HG02798 (cell line): ENCODE data around the gene PPP2R3A.
"Not testable (repeated sequence)": the region's sequence is repeated elsewhere in the genome, so short reads cannot be mapped to it uniquely, and the experiment has no call there.

ENCODE experiments used
- ATAC-seq: cut with Tn5 transposase; IDR thresholded peaks from one replicate; pipeline ENCODE4 v1.9.1; 2021; ENCODE audit warnings: mild to moderate bottlenecking; ENCODE audit not compliant: unreplicated experiment, poor library complexity

PPP2R3A gene

DNA sequence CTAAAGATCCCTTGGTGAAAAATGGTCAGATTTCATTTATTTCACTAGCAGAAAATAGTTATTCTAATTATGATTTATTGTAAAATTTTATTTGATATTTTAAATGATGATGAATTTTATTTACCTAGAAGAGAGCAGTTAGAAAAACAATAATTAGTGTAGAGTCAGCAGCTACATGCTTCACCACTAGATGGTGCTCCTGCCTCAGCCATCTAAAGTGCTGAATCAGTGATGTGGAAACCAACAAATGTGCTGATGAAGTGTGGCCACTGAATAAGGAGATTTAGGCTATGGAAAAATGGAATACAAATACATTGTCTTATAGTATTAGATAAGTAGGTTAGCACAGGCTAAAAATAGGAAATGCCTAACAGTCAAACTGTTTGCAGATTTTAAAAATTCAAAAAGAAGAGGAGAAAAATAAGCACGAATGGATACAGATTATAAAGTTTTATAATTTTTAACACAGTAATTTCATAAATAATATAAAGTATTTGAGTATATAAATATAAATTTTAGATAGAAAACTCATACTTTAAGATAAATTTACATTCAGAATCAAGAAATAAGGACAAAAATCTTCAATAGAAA, 109.8 kb downstream of the PPP2R3A start:
- no peak for ATAC-seq

DNA sequence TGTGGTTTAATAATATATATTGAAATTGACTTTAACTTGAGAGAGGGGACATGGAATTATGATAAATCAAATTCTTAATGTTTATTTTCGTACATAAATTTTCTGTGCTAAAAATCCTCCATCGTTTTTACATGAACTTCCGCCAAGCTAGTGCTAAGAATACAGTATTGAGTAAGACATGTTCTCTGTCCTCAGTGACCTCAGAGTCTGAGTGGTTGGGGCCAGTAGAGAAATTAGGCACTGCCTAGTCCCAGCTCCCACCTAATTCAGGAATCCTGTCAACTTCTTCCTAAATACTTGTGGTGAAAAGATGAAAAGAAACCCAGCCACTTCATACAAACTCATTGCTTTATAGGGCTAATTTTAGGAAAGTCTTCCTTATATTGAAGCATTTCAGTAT, 110.3 kb downstream of the PPP2R3A start:
- no peak for ATAC-seq

DNA sequence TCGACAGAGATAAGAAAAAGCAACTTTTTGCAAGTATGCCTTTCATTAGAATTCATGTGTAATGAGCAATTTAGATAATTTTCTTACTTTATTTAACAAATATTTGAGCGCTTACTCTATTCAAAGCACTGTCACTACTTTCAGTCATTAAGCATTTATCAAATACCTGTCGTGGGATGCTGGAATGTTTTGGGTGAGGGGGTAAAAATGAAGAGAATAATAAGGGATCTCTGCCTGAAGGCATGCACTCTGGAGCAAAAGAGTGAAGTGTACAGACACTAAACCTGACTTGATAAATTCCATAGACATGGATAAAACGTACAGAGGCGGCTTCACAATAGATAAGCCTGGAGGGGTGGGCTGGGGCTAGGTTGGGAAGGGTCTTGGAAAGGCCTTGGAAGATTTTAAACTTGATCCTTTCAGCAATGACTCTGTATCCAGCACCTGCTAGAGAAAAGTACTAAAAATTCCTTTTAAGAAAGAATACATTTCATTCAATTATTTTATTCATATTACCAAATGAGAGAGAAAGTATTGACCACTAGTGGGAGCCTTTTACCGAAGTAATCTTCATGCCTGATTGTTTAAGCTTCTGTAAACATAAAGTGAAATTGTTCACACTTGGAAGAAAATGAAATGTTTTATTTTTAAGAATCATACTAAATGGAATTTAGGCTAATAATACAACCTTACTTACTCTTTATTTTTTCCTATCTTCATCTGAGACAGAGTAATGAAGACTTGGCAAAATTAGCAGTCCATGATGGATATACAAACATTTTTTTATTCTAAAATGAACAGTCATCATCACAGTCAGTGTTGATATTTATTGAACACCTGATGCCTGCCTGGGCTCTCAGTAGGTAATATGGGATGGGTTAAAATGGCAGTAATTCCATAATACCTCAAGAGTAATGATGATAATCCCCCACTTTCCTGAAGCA, 113.2 kb downstream of the PPP2R3A start:
- ATAC-seq, result no peak

DNA sequence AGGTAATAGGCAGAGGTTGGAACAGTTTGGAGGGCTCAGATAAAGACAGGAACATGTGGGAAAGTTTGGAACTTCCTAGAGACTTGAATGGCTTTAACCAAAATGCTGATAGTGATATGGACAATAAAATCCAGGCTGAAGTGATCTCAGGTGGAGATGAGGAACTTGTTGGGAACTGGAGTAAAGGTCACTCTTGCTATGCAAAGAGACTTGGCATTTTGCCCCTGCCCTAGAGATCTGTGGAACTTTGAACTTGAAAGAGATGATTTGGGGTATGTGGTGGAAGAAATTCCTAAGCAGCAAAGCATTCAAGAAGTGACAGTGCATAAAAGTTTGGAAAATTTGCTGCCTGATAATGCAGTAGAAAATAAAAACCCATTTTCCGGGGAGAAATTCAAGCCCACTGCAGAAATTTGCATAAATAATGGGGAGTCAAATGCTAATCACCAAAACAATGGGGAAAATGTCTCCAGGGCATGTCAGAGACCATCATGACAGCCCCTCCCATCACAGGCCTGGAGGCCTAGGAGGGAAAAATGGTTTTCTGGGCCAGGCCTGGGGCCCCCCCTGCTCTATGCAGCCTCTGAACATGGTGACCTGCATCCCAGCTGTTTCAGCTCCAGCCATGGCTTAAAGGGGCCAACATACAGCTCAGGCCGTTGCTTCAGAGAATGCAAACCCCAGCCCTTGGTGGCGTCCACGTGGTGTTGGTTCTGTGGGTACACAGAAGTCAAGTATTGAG, 118.3 kb downstream of the PPP2R3A start:
- not testable (repeated sequence) for ATAC-seq

DNA sequence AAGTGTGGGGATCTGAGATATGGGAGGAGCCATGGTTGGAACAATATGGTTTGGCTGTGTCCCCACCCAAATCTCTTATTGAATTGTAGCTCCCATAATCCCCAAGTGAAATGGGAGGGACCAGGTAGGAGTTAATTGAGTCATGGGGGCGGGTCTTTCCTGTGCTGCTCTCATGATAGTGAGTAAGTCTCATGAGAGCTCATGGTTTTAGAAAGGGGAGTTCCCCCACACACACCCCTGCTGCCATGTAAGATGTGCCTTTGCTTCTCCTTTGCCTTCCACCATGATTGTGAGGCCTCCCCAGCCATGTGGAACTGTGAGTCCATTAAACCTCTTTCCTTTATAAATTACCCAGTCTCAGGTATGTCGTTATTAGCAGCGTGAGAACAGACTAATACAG, 119.5 kb downstream of the PPP2R3A start:
- ATAC-seq, result not testable (repeated sequence)

DNA sequence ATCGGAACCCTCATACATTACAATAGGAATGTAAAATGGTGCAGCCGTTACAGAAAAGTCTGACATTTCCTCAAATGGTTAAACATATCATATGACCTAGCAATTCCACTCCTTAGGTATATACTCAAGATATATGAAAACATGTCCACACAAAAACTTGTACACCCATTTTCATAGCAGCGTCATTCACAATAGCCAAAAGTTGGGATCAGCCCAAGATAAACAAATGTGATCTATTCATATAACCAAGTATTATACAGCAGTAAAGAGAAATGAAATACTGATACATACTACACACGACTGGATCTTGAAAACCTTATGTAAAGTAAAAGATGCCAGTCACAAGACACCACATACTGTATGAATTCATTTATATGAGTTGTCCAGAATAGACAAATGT, 128.2 kb downstream of the PPP2R3A start:
- ATAC-seq, result no peak

DNA sequence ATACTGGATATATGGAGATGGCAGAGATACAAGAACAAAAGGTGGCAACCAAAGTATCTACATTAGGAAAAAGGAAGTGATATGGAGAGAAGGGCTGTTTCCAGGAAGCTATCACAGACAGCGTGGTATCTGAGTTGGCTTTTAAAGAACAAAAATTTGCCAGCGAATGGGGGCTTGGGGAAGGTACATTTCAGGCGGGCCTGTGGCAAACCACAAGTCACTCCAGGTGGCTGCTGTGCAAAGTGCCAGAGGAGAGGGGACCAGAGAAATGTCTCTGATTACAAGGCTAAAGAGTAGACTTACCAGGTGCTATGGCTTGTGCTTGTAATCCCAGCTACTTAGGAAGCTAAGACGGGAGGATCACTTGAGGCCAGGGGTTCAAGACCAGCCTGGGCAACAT, 139.5 kb downstream of the PPP2R3A start:
- no peak for ATAC-seq

DNA sequence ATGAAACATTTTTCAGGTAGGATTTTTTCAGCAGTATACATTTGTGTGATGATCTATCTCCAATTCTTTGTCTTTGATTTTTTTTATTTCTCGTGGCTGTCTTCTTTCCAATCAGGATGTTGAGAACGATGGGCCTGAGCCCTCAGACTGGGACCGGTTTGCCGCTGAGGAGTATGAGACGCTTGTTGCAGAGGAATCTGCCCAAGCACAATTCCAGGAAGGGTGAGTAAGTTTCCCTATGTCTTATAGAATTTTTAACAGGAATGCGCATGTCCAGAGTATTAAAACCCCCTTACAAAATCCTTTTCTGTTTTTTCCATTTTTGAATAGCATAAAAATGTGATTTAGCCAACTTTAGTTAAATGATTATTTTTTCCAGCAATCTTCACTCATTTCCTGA, 140.6 kb downstream of the PPP2R3A start:
- ATAC-seq, result no peak

DNA sequence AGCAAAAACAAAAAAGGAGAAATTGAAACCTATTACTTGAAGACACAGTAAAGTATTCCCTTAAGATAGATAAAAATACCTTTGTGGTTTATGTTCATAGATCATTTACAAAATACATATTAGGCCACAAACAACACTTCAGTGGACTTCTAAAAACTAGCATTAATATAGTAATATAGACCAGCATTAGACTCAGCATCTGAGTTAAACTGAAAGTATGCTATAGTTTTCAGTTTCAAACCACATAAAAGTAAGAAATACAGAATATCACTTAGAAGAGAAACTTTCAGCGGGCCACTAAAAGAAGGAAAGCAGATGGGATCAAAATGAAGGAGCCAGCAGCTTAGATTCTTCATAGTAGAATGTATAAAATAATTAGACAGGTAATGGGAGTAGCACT, 144.0 kb downstream of the PPP2R3A start:
- peak; percentile 93 for ATAC-seq

DNA sequence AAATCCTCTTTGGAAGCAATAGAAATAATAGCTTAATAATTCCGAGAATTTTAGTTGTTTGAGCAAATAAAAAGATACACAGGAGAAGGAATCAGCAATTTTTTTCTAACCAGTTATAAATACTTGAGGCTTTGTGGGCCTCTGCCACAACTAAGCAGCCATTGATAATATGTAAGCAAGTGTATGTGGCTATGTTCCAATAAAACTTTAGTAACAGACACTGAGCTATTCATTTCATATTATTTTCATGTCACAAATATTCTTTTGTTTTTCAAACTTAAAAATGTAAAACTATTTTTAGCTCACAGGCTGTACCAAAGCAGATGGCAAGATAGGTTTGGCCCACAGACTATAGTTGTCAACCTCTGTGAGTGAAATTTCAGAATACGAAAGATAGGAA, 145.0 kb downstream of the PPP2R3A start:
- ATAC-seq, result no peak

DNA sequence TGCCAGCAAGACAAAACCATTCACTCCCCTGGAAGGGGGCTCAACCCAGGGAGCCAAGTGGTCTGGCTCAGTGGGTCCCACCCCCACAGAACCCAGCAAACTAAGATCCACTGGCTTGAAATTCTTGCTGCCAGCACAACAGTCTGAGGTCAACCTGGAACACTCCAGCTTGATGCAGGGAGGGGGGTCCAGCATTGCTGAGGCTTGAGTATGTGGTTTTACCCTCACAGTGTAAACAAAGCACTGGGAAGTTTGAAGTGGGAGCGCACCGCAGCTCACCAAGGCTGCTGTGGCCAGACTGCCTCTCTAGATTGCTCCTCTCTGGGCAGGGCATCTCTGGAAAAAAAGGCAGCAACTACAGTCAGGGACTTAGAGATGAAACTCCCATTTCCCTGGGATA, 148.9 kb downstream of the PPP2R3A start:
- no peak for ATAC-seq

DNA sequence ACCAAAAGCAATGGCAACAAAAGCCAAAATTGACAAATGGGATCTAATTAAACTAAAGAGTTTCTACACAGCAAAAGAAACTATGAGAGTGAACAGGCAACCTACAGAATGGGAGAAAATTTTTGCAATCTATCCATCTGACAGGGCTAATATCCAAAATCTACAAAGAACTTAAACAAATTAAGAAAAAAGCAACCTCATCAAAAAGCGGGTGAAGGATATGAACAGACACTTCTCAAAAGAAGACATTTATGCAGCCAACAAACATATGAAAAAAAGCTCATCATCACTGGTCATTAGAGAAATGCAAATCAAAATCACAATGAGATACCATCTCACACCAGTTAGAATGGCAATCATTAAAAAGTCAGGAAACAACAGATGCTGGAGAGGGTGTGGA, 153.8 kb downstream of the PPP2R3A start:
- not testable (repeated sequence) for ATAC-seq

DNA sequence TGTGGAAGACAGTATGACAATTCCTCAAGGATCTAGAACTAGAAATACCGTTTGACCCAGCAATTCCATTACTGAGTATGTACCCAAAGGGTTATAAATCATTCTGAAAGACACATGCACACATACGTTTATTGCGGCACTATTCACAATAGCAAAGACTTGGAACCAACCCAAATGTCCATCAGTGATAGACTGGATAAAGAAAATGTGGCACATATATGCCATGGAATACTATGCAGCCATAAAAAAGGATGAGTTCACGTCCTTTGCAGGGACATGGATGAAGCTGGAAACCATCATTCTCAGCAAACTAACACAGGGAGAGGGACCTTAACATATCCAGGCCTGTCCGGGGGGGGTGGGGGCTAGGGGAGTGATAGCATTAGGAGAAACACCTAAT, 154.3 kb downstream of the PPP2R3A start:
- not testable (repeated sequence) for ATAC-seq

DNA sequence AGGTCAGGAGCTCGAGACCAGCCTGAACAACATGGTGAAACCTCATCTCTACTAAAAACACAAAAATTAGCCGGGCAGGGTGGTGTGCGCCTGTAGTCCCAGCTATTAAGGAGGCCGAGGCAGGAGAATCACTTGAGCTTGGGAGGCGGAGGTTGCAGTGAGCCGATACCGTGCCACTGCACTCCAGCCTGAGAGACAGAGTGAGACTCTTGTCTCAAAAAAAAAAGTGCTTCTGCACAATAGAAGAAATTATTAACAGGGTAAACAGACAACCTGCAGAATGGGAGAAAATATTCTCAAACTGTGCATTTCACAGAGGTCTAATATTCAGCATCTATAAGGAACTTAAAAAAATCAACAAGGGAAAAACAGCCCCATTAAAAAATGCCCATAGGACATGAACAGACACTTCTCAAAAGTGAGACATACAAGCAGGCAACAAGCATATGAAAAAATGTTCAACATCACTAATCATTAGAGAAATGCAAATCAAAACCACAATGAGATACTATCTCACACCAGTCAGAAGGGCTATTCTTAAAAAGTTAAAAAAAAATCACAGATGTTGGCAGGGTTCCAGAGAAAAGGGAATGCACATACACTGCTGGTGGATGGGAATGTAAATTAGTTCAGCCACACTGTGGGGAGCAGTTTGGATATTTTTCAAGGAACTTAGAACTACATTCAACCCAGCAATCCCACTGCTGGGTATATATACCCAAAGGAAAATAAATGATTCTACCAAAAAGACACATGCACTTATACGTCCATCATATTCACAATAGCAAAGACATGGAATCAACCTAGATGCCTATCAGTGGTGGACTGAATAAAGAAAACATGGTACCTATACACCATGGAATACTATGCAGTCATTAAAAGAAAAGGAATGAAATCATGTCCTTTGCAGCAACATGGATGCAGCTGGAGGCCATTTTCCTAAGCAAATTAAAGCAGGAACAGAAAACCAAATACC, 155.1 kb downstream of the PPP2R3A start:
- peak; percentile 60 for ATAC-seq

DNA sequence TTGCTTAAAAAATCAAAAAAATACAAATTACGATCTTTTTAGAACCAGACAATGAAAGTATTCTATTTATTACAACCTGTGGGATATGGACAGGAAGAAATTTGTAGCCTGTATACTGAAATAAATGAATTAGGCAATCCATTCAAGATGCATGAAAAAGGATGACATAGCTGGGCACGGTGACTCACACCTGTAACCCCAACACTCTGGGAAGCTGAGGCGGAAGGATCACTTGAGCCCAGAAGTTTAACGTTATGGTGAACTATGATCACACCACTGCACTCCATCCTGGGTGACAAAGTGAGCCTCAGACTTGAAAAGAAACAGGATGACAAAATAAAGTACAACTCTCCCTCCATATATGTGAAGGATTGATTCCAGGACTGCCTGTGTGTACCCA, 156.5 kb downstream of the PPP2R3A start:
- ATAC-seq, result no peak

DNA sequence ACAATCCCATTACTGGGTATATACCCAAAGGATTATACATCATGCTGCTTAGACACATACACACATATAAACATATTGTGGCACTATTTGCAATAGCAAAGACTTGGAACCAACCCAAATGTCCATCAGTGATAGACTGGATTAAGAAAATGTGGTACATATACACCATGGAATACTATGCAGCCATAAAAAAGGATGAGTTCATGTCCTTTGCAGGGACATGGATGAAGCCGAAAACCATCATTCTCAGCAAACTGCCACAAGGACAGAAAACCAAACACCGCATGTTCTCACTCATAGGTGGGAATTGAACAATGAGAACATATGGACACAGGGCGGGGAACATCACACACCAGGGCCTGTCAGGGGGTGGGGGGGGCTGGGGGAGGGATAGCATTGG, 166.1 kb downstream of the PPP2R3A start:
- ATAC-seq, result not testable (repeated sequence)

DNA sequence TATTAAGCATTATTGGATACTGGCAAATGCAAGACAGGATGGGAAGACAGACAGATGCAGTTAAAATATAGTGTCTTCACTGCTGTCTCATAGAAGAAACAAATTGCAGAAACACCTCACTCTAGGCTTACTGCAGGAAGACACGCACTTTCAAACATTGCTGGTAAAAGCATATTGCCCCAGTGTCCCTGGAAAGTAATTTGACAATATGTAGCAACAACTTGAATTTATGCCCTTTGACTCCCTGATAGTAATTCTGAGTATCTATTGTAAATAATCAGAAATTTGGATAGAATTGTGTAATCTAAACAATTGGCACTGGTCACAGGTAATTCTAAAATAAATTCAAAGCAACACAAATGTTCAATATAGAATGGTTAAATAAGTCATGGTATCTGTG, 168.6 kb downstream of the PPP2R3A start:
- ATAC-seq, result no peak

DNA sequence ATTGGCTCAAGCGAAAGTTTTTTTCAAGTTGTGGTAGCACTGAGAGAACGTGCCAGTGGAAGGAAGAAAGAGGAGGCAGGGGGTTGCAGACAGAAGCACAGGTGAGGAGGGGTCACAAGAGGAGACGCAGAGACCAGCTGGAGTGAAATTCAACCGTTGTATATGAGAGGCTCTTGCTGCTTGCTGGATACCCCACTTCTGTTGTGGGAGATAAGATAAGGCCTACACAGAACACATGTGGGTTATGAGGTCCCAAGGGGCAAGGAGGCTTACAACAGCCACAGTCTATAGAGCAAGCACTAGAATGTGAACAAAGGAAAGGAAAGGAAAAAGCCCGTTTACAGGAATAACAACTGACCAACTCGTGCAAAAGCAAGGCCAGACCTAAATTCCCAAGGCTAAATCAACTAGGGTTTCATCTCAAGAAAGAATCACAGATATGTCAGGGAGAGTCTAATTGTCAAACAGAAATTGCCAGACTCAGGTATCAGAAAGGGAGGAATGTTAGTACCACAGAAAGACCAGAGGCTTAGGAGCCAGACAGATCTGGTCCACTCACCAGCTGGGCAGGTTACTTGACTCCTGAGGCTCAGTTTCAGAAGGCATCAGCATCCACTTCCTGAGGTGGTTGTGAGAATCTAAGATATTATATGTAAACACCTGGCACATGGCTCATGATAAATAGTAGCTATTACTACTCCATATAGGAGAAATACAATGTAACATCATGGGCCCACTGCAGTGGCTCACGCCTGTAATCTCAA, 169.7 kb downstream of the PPP2R3A start:
- ATAC-seq, result no peak

DNA sequence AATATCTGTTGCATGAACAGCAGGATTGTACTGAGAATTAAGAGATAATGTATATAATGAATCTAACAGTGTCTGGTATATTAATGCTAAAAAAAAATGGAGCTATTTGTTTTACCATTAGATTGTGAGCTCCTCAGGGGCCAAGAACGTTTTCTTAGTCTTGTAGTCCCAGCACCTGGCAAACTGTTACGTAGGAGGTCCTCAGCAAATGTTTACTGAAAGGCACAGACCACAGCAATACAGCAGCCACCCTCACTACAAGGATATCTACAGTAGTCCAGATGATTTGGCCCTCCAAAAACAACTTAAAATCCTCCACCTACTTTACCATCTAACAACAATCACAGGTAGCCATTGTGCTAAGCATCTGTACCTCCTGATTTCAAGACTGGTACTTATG, 170.9 kb downstream of the PPP2R3A start:
- no peak for ATAC-seq
